Endothelial cell (in vitro differentiated cells): ENCODE results near the gene IL6R. TPM values are rescaled to one million over a fixed set of nuclear protein-coding genes. Genes with fewer than 3 reads are reported as not detected.

Source experiments
- DNase-seq: peaks from one replicate; pipeline ENCODE4 v3.0.0; 2021; ENCODE audit warnings: low spot score
- H3K27ac Mint-ChIP-seq: one replicate; pipeline ENCODE4 v1.8.0; 2021; ENCODE audit warnings: mixed read lengths, inconsistent platforms; ENCODE audit not compliant: unreplicated experiment
- H3K27me3 Mint-ChIP-seq: one replicate; pipeline ENCODE4 v1.8.0; 2021; ENCODE audit warnings: mild to moderate bottlenecking, moderate library complexity, mixed read lengths, inconsistent platforms; ENCODE audit not compliant: unreplicated experiment
- H3K36me3 Mint-ChIP-seq: one replicate; pipeline ENCODE4 v1.8.0; 2021; ENCODE audit warnings: mild to moderate bottlenecking, low read depth, mixed read lengths, inconsistent platforms; ENCODE audit not compliant: unreplicated experiment
- H3K4me1 Mint-ChIP-seq: one replicate; pipeline ENCODE4 v1.8.0; 2021; ENCODE audit warnings: mild to moderate bottlenecking, mixed read lengths, inconsistent platforms; ENCODE audit not compliant: unreplicated experiment
- H3K4me3 Mint-ChIP-seq: one replicate; pipeline ENCODE4 v1.8.0; 2021; ENCODE audit warnings: mild to moderate bottlenecking, mixed read lengths, inconsistent platforms; ENCODE audit not compliant: unreplicated experiment
- H3K9me3 Mint-ChIP-seq: one replicate; pipeline ENCODE4 v1.8.0; 2021; ENCODE audit warnings: mixed read lengths, inconsistent platforms; ENCODE audit not compliant: unreplicated experiment
- total RNA-seq: library from RNA; stranded (reverse); fragmentation: NEBNext Ultra II Directional; extraction: Animal tissue kit (Norgen Biotek cat#: 25700); gene quantifications from one replicate; pipeline ENCODE4 v1.2.1, GENCODE V29; 2021; ENCODE audit not compliant: unreplicated experiment
- TF ChIP-seq, protein P1 (sequence below): fragments of 200-600 bp; sonication (generic); IDR thresholded peaks from one replicate; pipeline ENCODE4 v1.5.0; 2021; ENCODE audit warnings: antibody characterized with exemption; ENCODE audit not compliant: unreplicated experiment

IL6R gene
- total RNA-seq, 1 donor from 2014 or later, result 1.0 TPM

DNA sequence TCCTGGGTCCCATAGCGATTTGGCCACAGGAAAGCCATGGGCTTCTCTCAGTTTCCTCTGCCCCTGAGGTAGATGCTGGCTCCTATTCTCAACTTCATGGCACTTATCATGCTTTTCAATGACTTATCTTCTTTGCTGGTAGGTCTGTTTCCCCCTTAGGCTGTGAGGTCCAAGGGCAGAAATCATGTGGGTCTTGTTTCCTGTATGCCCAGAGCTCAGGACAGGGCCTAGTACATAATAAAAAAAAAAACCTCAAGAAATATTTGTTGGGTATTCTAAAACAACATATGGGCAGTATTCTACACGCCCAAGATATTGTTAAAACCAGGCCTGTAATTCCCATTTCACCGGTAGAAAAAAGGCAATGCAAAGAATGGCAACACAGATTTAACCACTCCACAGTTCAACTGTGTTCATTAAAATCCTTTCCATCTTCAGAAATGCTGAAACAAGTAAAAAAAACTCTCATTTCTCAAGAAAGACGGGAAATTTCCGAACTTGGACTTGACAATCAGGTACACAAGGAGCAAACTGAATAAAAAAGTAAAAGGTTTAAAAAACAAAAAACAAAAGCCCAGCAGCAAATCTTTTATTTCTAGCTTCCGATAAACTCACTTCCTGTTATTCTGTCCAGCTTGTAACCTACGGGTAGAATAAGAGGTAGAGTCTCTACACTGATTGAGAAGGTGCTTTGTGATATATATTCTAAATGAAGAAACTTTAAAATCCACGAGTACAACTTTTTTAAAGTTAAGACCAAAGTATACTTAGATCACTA, 90.5 kb downstream of the IL6R start:
- no peaks in the 10 kb centered on the region for H3K9me3 Mint-ChIP-seq
- H3K27ac Mint-ChIP-seq, result peak overlapping the region; percentile 93
- peaks cover 82% of the 10 kb centered on the region for H3K4me1 Mint-ChIP-seq
- TF ChIP-seq, protein P1, sequence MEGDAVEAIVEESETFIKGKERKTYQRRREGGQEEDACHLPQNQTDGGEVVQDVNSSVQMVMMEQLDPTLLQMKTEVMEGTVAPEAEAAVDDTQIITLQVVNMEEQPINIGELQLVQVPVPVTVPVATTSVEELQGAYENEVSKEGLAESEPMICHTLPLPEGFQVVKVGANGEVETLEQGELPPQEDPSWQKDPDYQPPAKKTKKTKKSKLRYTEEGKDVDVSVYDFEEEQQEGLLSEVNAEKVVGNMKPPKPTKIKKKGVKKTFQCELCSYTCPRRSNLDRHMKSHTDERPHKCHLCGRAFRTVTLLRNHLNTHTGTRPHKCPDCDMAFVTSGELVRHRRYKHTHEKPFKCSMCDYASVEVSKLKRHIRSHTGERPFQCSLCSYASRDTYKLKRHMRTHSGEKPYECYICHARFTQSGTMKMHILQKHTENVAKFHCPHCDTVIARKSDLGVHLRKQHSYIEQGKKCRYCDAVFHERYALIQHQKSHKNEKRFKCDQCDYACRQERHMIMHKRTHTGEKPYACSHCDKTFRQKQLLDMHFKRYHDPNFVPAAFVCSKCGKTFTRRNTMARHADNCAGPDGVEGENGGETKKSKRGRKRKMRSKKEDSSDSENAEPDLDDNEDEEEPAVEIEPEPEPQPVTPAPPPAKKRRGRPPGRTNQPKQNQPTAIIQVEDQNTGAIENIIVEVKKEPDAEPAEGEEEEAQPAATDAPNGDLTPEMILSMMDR, result no peak
- H3K36me3 Mint-ChIP-seq, result peaks cover 34% of the 10 kb centered on the region
- H3K27me3 Mint-ChIP-seq, result peaks cover 11% of the 10 kb centered on the region
- no peak for DNase-seq
- peak overlapping the region; percentile 48 for H3K4me3 Mint-ChIP-seq

DNA sequence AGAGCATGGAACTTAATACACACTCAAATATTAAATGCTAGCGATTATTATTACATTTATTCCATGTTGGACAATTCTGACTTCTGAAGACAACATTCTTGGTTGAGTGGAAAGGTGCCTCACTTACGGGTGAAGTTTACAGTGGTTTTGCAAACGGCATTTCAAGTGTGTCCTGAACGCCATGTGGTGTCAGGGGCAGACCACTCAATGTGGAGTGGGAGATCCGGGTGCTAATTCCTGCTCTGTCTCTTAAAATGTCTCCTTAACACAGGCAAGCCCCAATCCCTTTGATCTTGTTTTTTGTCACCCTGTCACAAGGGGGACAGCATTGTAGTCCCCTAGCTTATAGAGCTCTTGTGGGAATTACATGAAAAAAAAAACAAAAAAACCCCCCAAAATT, 91.2 kb downstream of the IL6R start:
- Mint-ChIP-seq H3K36me3 (peaks cover 34% of the 10 kb centered on the region), H3K27me3 (peaks cover 7% of the 10 kb centered on the region), H3K4me1 (peaks cover 78% of the 10 kb centered on the region), H3K4me3 (peak overlapping the region; percentile 56), H3K27ac (peak overlapping the region; percentile 98), H3K9me3 (no peaks in the 10 kb centered on the region)
- DNase-seq, result peak; percentile 19
- TF ChIP-seq, protein P1, result no peak

DNA sequence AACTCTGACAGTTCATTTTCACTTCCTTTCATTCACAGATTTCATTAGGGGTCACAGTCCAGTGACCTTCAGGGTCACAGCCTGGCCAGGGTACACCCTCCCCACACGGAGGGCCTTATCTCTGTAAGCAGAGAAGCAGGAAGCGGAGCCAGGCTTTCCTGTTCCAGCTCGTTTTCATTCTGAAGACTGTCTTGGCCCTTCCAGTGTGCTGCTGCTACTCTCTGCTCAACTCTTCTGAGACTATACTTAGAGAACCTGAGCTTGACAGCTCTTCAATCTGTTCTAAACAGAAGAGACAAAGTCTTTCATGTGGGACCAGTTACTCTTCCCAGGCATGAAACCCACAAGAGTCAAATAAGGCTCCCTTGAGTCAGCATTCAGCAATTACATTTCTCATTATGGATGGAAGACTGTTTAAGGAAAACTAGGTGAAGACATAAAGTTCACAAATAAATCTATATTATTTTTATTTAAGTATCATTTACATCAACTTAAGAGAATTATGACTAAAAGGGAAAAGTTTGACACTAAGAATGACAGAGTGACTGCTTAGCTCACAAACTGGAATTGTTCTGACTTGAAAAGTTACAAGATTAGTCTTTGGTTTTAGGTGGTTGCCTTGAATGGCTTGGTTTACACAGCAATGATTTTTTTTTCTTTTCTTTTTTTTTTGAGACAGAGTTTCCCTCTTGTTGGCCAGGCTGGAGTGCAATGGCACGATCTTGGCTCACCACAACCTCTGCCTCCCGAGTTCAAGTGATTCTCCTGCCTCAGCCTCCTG, 92.1 kb downstream of the IL6R start:
- peaks cover 2% of the 10 kb centered on the region for H3K27me3 Mint-ChIP-seq
- H3K4me1 Mint-ChIP-seq, result peaks cover 69% of the 10 kb centered on the region
- peak overlapping the region; percentile 98 for H3K27ac Mint-ChIP-seq

GRCh38 chr1:154499446-154499845, 94.3 kb downstream of the IL6R start:
- Mint-ChIP-seq H3K4me3 (peak overlapping the region; percentile 97), H3K4me1 (peaks cover 57% of the 10 kb centered on the region), H3K36me3 (peaks cover 22% of the 10 kb centered on the region), H3K9me3 (no peaks in the 10 kb centered on the region), H3K27ac (no peak overlapping the region), H3K27me3 (peaks cover 6% of the 10 kb centered on the region)
- no peak for DNase-seq
- TF ChIP-seq, protein P1, result no peak

More for the DNA sequence above, 92.1 kb downstream of the IL6R start:
- Mint-ChIP-seq H3K4me3 (peak overlapping the region; percentile 83), H3K9me3 (no peaks in the 10 kb centered on the region), H3K36me3 (peaks cover 25% of the 10 kb centered on the region)
- DNase-seq, result peak; percentile 75
- TF ChIP-seq, protein P1, result no peak
